ENCODE results near the gene TTC23.

TTC23 gene

GRCh38 chr15:99163271-99164062 lies 85.9 kb downstream of the TTC23 start:
- no peak overlapping the region for H3K4me3 ChIP-seq (ENCODE audit: low read depth, low read length)
- no peak for DNase-seq (ENCODE audit: low read depth)
- TF ChIP-seq CTCF (IDR thresholded peaks at IDR 0.05; ENCODE audit: low read depth, low read length, missing control alignments), result no peak

- no peak overlapping the region for H3K4me3 ChIP-seq (ENCODE audit: low read depth, low read length)
- DNase-seq (ENCODE audit: low read depth), result no peak
- TF ChIP-seq CTCF (IDR thresholded peaks at IDR 0.05; ENCODE audit: low read depth, low read length, missing control alignments), result no peak
Measured at GRCh38 chr15:99158626-99159412, 90.6 kb downstream of the TTC23 start.

- no peak overlapping the region for H3K4me3 ChIP-seq (ENCODE audit: low read depth, low read length)
- DNase-seq (ENCODE audit: low read depth), result no peak
- TF ChIP-seq CTCF (IDR thresholded peaks at IDR 0.05; ENCODE audit: low read depth, low read length, missing control alignments), result no peak
Measured at GRCh38 chr15:99157456-99157855, 91.9 kb downstream of the TTC23 start.

DNA sequence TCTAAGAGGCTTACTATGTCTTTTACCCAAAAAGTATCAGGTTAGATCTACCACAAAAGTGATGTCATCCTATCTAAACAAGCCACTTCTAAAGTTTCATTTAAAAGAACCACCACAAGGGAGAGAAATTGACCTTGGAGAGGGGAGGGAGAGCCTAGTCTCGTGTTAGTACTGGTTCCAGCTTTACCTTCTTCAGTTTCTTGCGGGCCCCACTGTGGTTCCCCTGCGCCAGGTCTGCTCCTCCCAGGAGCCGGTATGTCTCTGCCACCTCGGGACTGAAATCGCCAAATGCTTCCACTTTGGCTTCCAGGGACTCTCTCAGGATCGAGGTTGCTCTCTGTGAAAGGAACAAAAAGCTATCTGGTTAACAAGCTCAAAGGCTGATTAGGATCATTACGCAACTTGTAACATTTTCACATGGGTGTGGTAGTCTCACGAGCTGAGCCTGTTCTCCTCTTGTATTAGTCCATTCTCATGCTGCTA lies 93.4 kb downstream of the TTC23 start:
- TF ChIP-seq CTCF (IDR thresholded peaks at IDR 0.05; ENCODE audit: low read depth, low read length, missing control alignments), result no peak
- no peak for DNase-seq (ENCODE audit: low read depth)
- no peak overlapping the region for H3K4me3 ChIP-seq (ENCODE audit: low read depth, low read length)

DNA sequence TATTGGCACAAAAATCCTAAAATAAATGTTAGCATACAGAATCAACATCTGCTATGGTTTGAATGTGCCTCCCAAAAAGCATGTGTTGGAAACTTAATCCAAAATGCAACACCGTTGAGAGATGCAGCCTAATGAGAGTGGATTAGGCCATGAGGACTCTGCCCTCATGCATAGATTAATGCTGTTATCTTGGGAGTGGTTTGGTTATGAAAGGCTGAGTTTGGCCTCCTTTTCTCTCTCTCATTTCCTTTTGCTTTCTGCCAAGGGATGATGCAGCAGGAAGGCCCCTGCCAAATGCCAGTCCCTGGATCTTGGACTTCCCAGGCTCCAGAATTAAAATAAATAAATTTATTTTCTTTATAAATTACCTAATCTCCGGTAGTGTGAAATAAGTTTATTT lies 95.1 kb downstream of the TTC23 start:
- no peak overlapping the region for H3K4me3 ChIP-seq (ENCODE audit: low read depth, low read length)
- TF ChIP-seq CTCF (IDR thresholded peaks at IDR 0.05; ENCODE audit: low read depth, low read length, missing control alignments), result no peak
- DNase-seq (ENCODE audit: low read depth), result no peak

GRCh38 chr15:99153026-99153535 lies 96.3 kb downstream of the TTC23 start:
- DNase-seq (ENCODE audit: low read depth), result no peak
- TF ChIP-seq CTCF (IDR thresholded peaks at IDR 0.05; ENCODE audit: low read depth, low read length, missing control alignments), result no peak
- H3K4me3 ChIP-seq (ENCODE audit: low read depth, low read length), result no peak overlapping the region
